ENCODE data around the gene LZTS2.

Gene LZTS2

GRCh38 chr10:100967332-100967731 lies 32.3 kb upstream of the LZTS2 start:
- no peaks in the 10 kb centered on the region for H3F3A ChIP-seq (ENCODE audit: low read depth)
- H2AFZ ChIP-seq (ENCODE audit: low read length): no peak overlapping the region
- H3K9ac ChIP-seq (ENCODE audit: low read depth, low read length, poor library complexity, severe bottlenecking): no peak overlapping the region
- H4K20me1 ChIP-seq (ENCODE audit: insufficient read depth, low read length, poor library complexity, severe bottlenecking): no peaks in the 10 kb centered on the region
- no peak overlapping the region for H3K4me3 ChIP-seq (ENCODE audit: low read length, poor library complexity, severe bottlenecking)
- H3K36me3 ChIP-seq (ENCODE audit: insufficient read depth, low read length): peaks cover 24% of the 10 kb centered on the region; the same call in 1 of the 2 replicates
- no peaks in the 10 kb centered on the region for H3K9me2 ChIP-seq (replicated peaks; ENCODE audit: low read depth, low read length)
- H3K9me3 ChIP-seq (ENCODE audit: insufficient read depth, low read depth, low read length): no peaks in the 10 kb centered on the region
- H3K4me1 ChIP-seq (ENCODE audit: insufficient read depth, low read length, poor library complexity, severe bottlenecking): peaks cover 3% of the 10 kb centered on the region
- TF ChIP-seq EZH2phosphoT487 (IDR thresholded peaks at IDR 0.05; ENCODE audit: borderline replicate concordance) (no peak), CTCF (conservative IDR thresholded peaks at IDR 0.05; ENCODE audit: low read length) (no peak)
- H3K4me2 ChIP-seq (ENCODE audit: low read depth, low read length, poor library complexity, severe bottlenecking): no peak overlapping the region
- no peaks in the 10 kb centered on the region for H3K27me3 ChIP-seq (ENCODE audit: insufficient read depth, low read length, poor library complexity, severe bottlenecking)
- no peaks in the 10 kb centered on the region for H3K79me2 ChIP-seq (ENCODE audit: insufficient read depth, low read length)

DNA sequence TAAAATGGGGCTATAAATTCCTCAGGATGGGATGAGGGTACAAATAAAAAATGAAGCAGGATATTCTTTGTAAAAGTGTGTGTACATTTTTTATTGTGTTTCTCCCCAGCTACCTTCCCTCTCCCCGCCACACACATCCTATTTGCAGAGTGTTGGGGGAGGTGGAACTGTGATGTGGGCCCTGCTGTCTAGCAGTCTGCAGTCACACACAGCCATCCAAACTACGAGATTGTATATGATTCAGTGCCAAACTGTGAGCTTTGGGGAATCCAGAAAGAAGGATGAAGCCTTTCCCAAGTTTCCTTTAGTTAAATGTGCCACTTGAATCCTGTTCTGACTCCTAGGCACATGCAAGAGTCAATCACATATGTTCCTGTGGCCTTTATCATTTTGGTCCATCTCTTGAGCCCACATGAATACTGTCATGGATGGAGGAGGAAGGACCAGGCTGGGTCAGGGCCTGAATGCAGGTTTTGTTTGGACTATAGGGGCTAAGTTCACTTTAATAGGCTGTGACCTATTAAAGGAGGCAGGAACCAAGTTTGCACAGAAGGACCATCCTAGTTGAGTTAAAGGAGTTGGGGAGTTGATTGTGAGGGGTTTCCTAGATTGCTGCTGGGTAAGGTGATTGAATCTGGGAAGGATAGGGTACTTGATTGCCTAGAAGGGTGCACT lies 31.4 kb upstream of the LZTS2 start:
- H4K20me1 ChIP-seq (ENCODE audit: insufficient read depth, low read length, poor library complexity, severe bottlenecking): no peaks in the 10 kb centered on the region
- H3K36me3 ChIP-seq (ENCODE audit: insufficient read depth, low read length): peaks cover 15% of the 10 kb centered on the region; the same call in 1 of the 2 replicates
- no peak overlapping the region for H3K4me3 ChIP-seq (ENCODE audit: low read length, poor library complexity, severe bottlenecking)
- no peak for TF ChIP-seq CTCF (conservative IDR thresholded peaks at IDR 0.05; ENCODE audit: low read length)
- TF ChIP-seq EZH2phosphoT487 (IDR thresholded peaks at IDR 0.05; ENCODE audit: borderline replicate concordance): no peak
- peaks cover 3% of the 10 kb centered on the region for H3K4me1 ChIP-seq (ENCODE audit: insufficient read depth, low read length, poor library complexity, severe bottlenecking)
- no peak overlapping the region for H3K4me2 ChIP-seq (ENCODE audit: low read depth, low read length, poor library complexity, severe bottlenecking)
- H3K79me2 ChIP-seq (ENCODE audit: insufficient read depth, low read length): no peaks in the 10 kb centered on the region
- no peaks in the 10 kb centered on the region for H3K27me3 ChIP-seq (ENCODE audit: insufficient read depth, low read length, poor library complexity, severe bottlenecking)
- H2AFZ ChIP-seq (ENCODE audit: low read length): no peak overlapping the region
- no peaks in the 10 kb centered on the region for H3K9me3 ChIP-seq (ENCODE audit: insufficient read depth, low read depth, low read length)
- H3K9ac ChIP-seq (ENCODE audit: low read depth, low read length, poor library complexity, severe bottlenecking): no peak overlapping the region
- H3F3A ChIP-seq (ENCODE audit: low read depth): no peaks in the 10 kb centered on the region
- H3K9me2 ChIP-seq (replicated peaks; ENCODE audit: low read depth, low read length): no peaks in the 10 kb centered on the region

DNA sequence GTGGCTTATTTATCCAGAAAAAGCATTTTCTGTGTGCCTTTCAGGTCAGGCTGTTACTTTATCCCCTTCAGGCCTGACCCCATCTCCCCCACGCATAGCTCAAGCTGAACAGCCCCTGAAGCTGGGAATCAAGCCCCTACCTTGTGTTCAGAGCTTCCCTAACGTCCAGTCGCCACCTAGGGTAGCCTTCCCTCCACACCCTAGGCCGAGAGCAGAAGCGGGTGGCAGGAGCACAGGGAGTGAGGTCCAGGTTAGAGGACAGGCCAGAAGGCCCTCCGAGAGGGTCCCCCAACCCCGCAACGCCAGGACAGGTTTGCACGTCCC lies 30.8 kb upstream of the LZTS2 start:
- Histone ChIP-seq H3F3A (ENCODE audit: low read depth) (no peaks in the 10 kb centered on the region), H3K9me2 (replicated peaks; ENCODE audit: low read depth, low read length) (no peaks in the 10 kb centered on the region), H3K4me2 (ENCODE audit: low read depth, low read length, poor library complexity, severe bottlenecking) (no peak overlapping the region), H3K27me3 (ENCODE audit: insufficient read depth, low read length, poor library complexity, severe bottlenecking) (no peaks in the 10 kb centered on the region), H2AFZ (ENCODE audit: low read length) (no peak overlapping the region), H3K79me2 (ENCODE audit: insufficient read depth, low read length) (no peaks in the 10 kb centered on the region), H3K4me1 (ENCODE audit: insufficient read depth, low read length, poor library complexity, severe bottlenecking) (peaks cover 3% of the 10 kb centered on the region), H3K4me3 (ENCODE audit: low read length, poor library complexity, severe bottlenecking) (no peak overlapping the region), H3K9ac (ENCODE audit: low read depth, low read length, poor library complexity, severe bottlenecking) (no peak overlapping the region), H3K36me3 (ENCODE audit: insufficient read depth, low read length) (peaks cover 11% of the 10 kb centered on the region; the same call in 1 of the 2 replicates), H3K9me3 (ENCODE audit: insufficient read depth, low read depth, low read length) (no peaks in the 10 kb centered on the region), H4K20me1 (ENCODE audit: insufficient read depth, low read length, poor library complexity, severe bottlenecking) (no peaks in the 10 kb centered on the region)
- TF ChIP-seq EZH2phosphoT487 (IDR thresholded peaks at IDR 0.05; ENCODE audit: borderline replicate concordance) (no peak), CTCF (conservative IDR thresholded peaks at IDR 0.05; ENCODE audit: low read length) (no peak)
